ENCODE results near the gene FUZ.

Gene FUZ

DNA sequence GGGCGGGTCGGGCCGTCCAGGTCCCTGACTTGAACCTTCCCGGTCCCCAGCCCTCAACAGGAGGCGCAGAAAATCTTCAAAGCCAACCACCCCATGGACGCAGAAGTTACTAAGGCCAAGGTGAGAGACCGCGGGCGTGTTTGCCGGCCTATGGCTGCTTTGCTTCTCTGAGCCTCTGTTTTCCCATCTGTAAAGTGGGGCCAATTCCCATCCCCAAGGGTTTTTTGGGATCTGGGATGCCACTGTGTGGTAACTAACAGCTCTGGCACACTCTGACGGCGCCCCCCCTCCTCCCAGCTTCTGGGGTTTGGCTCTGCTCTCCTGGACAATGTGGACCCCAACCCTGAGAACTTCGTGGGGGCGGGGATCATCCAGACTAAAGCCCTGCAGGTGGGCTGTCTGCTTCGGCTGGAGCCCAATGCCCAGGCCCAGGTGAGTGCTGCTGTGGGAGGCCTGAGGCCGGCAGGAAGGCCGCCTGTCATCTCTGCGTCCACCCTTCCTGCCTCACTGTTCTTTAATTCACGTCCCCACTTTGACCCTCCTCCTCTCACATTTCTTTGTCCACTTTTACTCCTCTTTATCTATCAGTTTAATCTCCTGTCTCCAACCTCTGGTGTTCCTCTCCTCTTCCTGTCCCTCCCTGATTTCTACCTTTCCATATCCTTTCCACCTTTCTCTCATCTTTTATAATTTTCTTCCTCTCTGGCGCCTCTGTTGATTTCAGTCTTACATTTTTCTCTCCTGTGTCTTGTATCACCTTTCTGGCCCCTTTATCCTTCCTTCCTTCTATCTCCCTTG lies 7.1 kb downstream of the FUZ start:
- DNase-seq = no peak

DNA sequence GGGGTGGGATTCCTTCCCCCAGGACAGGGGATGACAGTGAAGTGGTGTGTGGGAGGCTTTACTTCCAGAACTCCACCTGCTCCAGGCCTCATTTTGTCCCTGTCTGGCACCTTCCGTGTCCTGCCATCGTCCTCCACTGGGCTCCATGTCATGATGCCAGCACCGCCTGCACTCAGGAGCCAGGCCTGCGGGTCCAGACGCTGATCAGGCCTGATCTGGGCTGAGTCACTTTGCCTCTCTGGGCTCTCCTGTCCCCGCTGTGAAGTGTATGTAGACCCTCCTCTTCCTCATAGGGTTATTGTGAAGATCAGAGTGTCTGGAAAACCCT lies 9.6 kb downstream of the FUZ start:
- DNase-seq = no peak

DNA sequence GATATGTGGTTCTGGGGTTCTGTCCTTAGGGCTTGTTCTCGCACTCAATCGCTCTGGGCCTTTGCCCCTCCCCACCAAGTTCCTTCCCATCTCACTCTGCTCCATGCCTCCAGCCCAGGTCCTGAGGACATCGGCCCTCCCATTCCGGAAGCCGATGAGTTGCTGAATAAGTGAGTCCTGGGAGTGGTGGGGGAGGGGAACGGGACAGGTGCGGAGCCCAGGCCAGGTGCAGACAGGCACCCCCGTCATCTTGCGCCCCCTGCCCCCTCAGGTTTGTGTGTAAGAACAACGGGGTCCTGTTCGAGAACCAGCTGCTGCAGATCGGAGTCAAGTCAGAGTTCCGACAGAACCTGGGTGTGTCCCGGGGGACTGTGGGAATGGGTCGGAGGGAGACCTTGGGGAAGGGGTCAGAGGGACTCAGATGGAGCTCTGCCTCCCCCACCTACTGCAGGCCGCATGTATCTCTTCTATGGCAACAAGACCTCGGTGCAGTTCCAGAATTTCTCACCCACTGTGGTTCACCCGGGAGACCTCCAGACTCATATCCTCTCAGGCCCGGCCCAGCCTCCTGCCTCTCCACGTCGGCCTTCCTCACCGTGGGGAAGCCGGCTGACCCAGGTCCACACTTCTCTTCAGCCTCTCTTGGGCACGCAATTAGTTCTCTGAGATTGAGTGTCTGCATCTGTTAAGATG lies 10.1 kb downstream of the FUZ start:
- no peak for DNase-seq

DNA sequence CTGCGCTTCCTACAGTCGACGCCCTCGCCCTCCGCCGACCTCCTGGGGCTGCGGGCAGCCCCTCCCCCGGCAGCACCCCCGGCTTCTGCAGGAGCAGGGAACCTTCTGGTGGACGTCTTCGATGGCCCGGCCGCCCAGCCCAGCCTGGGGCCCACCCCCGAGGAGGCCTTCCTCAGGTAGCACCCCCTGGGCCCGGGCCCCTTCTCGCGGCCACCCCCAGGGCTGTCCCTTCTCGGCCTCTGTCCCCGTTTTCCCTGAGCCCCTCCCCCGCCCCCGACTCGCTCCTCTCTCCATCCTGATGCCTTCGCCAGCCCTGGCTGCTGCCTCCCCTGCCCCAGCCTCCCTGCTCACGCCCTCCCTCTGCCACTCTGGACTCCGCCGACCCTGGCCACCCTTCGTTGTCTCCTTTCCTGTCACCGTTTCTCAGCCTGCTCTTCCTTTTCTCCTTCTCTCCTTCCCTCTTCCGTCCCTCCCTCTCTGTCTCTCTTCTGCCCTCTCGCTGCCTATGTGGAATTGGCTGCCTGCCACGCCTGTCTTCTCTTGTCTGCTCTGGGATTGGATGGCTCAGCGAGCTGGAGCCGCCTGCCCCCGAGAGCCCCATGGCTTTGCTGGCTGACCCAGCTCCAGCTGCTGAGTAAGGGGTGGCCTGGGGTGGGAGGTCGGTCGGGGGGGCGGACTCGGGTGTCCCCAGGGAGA lies 11.0 kb downstream of the FUZ start:
- DNase-seq = no peak

DNA sequence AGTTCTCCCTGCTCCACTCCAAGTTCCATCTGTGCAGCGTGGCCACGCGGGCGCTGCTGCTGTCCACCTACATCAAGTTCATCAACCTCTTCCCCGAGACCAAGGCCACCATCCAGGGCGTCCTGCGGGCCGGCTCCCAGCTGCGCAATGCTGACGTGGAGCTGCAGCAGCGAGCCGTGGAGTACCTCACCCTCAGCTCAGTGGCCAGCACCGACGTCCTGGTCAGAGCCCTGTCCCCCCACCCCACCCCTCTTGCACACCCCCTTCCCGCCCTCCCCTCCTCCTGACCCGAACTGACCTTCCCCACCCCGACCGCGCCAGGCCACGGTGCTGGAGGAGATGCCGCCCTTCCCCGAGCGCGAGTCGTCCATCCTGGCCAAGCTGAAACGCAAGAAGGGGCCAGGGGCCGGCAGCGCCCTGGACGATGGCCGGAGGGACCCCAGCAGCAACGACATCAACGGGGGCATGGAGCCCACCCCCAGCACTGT lies 11.6 kb downstream of the FUZ start:
- no peak for DNase-seq

DNA sequence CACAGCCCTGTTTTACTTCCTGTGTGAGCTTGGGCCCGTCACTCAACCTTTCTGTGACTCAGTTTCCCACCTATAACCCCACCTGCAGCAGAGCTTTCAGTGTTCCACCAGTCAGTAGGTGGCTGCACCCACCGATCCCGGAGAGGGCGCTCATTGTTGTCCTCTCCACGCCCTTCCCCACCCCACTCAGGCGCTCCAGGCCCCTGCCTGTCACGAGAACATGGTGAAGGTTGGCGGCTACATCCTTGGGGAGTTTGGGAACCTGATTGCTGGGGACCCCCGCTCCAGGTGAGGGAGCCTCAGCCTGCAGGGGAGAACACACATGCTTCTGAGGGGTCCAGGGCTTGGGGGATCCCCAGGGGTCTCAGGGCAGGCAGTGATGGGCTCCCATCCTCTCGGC lies 12.3 kb downstream of the FUZ start:
- no peak for DNase-seq

DNA sequence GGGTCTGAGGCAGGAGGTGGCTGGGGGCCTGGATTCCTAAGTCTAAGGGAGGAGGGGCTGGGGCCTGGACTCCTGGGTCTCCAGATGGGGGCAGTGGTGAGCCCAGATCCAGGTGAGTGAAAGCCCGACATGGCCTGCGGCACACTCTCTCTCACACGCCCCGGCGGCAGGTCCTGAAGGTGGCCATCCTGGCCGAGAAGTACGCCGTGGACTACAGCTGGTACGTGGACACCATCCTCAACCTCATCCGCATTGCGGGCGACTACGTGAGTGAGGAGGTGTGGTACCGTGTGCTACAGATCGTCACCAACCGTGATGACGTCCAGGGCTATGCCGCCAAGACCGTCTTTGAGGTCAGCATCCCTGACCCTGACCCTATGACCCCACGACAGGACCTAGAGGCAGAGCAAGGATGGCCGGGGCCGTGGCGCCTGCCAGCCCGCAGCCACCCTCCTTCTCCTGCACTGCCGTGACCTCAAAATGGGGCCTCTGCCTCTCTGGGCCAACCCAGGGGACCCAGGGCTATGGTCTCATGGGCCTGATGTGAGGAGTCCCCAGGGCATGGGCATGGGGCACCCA lies 13.2 kb downstream of the FUZ start:
- DNase-seq = peak in 1 of 2 experiments; percentile 23

DNA sequence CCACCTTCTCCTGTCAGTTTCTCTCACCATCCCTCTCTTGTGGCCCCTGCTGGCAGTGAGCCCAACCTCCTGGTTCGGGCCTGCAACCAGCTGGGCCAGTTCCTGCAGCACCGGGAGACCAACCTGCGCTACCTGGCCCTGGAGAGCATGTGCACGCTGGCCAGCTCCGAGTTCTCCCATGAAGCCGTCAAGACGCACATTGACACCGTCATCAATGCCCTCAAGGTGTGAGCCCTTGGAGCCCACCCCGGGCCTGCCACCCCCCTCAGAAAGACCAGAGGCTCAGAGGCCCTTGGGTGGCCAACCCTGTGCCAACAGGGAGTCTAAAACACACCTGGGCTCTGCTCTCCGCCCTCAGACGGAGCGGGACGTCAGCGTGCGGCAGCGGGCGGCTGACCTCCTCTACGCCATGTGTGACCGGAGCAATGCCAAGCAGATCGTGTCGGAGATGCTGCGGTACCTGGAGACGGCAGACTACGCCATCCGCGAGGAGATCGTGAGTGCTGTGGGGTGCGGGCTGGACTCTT lies 13.8 kb downstream of the FUZ start:
- no peak for DNase-seq

DNA sequence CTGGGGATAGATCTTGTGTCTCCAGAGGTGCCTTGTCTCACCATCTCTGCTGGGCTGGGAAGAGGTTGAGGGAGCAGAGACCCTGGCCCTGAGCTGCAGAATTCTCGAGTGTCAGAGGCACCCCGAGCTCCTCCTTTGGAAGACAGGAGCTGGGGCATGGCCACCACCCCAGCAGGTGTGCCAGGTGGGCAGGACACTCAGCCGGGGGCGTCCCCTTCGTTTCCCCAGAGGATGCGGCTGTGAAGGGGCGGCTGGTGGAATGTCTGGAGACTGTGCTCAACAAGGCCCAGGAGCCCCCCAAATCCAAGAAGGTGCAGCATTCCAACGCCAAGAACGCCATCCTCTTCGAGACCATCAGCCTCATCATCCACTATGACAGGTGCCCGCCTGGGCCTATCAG lies 14.5 kb downstream of the FUZ start:
- DNase-seq = no peak

DNA sequence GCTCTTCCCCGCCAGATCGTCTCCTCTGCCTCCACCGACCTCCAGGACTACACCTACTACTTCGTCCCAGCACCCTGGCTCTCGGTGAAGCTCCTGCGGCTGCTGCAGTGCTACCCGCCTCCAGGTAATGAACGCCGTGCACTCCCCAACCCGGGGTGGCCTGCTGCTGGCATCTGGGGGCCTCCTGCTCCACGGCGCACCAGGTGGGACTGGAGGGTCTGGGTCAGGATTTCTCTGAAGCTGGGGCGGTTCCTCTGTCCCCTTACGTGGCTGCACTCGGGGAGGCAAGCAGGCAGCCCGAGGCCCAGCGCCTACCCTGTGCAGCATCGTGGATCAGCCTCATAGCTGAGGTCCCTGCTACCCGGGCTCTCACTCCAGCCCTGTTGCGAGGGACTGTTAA lies 17.5 kb downstream of the FUZ start:
- DNase-seq = no peak

DNA sequence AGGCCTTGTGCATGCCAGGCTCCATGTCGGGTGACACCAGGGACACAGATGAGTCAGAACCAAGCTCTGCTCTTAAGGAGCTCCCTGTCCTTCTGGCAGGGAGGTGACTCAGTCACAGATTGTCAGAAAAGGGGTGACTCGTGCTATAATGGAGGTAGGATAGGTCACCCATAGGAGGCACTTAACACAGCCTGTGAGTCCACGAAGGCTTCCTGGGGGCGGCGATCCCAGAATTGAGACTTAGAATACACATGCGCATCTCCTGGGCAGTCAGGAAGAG lies 19.6 kb downstream of the FUZ start:
- peak in 1 of 2 experiments; percentile 29 for DNase-seq

DNA sequence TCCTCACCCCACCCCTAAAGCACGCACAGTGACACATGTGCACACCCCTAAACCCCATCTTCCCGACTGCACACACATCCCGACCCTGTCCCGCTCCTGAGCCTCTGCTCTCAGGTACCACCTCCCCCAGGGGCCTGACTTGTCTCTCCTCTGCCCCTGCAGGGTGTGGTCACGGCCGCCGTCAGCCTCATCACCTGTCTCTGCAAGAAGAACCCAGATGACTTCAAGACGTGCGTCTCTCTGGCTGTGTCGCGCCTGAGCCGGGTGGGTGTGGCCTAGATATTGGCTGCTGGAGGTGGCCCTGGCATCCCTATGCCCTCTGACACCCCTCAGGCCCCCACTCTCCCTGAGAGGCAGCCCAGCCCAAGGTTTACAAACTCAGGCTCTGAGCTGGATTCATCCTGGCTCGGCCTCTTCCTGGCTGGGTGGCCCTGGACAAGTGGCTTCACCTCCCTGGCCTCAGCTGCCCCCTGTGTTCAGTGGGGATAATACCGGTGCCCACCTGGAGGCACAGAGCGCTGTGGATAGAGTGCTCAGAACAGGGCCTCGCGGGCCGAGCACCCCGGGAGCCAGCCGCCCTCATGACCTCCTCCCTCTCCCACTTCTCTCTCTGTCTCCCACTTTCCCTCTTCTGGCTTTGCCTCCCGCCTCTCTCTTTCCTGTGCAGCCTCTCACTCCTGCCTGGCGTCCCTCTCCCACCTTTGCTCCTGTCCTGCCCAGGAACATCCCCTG lies 20.1 kb downstream of the FUZ start:
- no peak for DNase-seq

DNA sequence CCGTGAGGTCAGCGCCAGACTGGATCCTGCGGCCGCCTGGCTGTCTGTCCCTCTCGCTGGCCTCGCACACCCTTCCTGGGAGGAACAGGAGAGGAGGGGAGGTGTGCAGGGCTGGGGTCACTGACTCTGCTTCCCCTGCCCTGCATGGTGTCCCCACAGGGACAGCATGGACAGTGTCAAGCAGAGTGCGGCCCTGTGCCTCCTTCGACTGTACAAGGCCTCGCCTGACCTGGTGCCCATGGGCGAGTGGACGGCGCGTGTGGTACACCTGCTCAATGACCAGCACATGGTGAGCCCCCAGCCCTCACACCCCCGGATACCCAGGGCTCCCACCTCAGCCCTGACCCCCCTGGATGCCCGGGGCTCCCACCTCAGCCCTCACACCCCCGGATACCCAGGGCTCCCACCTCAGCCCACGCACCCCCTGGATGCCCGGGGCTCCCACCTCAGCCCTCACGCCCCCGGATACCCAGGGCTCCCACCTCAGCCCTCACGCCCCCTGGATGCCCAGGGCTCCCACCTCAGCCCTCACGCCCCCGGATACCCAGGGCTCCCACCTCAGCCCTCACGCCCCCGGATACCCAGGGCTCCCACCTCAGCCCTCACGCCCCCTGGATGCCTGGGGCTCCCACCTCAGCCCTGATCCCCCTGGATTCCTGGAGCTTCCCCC lies 21.2 kb downstream of the FUZ start:
- no peak for DNase-seq

DNA sequence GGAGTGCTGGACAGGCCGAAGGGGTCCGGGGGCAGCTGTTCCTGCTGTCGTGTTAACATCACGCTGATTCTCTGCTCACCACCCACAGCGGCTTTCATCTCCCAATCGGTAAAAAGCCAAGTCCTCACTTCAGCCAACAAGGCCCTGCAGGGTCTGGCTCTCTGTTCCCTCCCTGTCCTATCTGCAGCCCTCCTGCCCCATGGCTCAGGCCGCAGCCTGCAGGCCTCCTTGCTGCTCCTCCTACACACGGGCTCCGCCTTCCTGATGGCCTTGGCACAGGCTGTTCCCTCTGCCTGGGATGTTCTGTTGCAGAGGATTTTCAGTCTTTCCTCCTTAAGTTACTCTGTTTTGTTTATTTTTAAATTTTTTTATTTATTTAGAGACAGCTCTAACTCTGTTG lies 22.2 kb downstream of the FUZ start:
- no peak for DNase-seq

DNA sequence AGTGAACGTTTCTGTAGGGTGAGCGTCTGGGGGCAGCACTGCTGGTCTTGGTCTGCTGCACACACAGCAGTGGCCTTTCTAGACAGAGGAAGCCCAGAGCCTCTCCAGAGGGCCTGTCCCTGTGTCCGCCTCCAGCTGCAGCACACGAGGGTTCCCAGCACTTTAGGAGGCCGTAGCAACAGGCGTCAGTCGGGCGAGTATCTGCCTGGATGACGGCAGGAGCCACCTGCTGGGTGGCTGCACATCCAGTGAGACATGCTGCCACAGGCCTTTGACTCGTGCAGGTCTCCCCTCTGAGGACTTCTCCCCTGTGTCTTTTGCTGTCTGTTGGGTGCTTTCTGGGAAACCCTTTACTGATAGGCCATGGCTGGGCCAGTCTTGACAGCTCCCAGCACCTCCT lies 24.2 kb downstream of the FUZ start:
- no peak for DNase-seq

DNA sequence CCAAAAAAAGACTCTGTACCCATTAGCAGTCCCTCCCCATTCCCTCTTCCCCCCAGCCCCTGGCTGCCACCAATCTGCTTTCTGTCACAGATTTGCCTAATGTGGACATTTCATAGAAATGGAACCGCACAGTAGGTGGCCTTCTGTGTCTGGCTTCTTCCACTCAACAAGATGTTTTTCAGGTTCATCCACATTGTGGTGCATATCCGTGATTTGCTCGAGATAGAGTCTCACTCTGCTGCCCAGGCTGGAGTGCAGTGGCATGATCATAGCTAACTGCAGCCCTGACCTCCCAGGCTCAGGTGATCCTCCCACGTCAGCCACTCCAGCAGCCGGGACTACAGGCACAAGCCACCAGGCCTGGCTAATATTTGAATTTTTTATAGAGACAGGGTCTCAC lies 25.3 kb downstream of the FUZ start:
- DNase-seq = no peak

DNA sequence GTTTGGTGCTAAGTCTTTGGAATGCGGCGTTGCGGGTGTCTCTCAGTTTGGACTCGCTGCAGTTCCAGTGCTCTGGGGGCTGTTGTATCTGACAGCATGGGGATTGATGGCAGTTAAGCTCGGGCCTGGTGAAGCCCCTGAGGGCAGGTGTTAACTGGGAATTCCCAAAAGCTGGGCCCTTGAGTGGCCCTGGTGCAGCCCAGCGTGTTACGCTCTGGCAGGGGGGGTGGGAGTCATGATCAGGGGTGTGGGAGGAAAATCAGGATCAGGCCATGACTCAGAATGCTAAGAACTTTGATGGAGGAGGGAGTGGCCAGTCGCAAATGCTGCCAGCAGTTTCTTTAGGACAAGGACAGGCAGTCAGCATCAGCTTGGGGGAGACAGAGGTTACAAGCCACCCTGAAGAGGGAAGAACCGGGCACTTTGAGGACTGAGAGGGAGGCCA lies 26.7 kb downstream of the FUZ start:
- DNase-seq = no peak

DNA sequence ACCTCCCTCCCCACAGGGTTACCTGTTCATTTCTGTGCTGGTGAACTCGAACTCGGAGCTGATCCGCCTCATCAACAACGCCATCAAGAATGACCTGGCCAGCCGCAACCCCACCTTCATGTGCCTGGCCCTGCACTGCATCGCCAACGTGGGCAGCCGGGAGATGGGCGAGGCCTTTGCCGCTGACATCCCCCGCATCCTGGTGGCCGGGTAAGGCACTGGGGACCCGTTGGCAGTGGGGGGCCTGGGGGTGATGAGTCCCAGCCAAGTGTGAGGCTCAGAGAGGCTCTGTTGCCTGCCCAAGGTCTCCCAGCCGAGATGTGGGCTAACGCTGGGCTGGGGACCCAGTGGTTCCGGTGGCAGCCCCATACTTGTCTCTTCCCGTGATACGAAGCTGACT lies 30.6 kb downstream of the FUZ start:
- no peak for DNase-seq

DNA sequence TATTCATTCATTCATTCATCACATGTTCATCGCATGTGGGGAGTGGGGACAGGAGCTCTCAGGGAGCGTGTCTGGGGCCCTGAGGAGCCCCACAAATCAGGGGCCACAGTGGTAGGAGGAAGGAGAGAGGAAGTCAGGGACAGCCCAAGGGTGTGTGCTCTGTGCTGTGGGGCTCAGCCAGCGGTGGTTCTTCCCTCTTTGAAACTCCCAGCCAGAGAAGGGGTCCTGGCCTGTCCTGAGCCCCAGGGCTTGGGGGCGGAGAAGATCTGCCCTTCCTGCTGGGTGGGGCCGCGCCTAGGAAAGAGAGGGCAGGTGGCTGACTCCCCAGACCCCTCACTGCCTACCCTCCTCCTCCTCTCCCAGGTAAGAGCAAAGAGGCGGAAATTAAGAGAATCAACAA lies 31.7 kb downstream of the FUZ start:
- DNase-seq = no peak

DNA sequence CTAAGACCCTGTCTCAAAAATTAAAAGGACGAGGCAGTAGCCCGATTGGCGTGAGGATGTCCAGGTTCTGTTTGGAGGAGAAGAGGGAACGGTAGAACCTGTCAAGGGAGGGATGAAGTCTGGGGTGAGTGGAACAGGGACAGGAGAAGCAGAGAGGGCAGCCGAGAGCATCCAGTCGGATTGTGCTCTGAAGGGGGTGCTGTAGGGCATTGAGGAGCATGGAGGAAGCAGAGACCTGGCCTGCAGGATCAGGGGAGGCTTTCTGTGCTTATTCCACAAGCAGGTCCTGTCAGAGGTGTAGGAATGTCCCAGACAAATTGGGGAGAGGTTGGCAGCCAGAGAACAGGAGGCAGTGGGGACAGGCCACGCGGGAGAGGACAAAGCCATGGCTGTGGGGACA lies 32.2 kb downstream of the FUZ start:
- no peak for DNase-seq

DNA sequence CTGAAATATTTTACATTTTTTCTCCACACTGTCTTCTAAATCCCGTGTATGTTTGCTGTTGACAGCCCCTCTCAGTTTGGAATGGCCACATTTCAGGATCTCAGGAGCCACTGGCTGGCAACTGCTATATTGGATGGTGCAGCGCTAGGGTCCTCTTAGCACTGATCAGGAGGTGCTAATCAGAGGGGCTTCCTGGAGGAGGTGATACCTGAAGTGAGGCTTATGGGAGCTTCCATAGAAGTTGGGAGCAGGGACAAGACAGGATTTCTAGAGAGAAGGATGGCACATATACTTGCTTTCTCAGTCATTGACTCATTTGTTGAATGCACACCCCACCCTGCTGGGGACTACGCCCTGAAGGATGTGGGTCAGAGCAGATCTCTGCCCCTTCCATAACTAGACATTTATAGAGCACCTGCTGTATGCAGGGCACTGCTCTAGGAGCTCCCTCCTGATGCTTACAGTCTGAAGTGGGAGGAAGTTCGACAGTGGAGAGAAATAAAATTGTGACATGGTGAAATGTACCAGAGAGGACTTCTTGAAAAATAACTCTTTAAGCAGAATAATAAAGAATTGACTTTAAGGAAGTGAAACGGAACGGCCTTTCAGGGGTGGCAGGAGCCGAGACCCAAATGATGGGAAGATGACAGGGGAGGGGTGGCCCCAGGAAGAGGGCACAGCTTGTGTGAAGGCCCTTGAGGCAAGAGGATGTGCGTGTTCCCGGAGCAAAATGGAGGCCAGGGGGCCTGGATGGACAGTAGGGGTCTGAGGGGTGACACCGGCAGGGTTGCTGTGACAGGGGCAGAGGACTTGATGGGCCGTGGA lies 33.1 kb downstream of the FUZ start:
- DNase-seq = no peak
